GM18861 (cell line): ENCODE results near the gene FBXL7.

Experiments
- ATAC-seq: cut with Tn5 transposase; IDR thresholded peaks from one replicate; pipeline ENCODE4 v1.9.1; 2021; ENCODE audit not compliant: unreplicated experiment

Gene FBXL7

GRCh38 chr5:15748266-15748665 is 248.3 kb downstream of the FBXL7 start:
- no peak for ATAC-seq

- ATAC-seq = no peak
Measured at GRCh38 chr5:15752663-15753285, 252.8 kb downstream of the FBXL7 start.

GRCh38 chr5:15753752-15754151 is 253.8 kb downstream of the FBXL7 start:
- ATAC-seq = no peak

GRCh38 chr5:15757103-15757502 is 257.1 kb downstream of the FBXL7 start:
- ATAC-seq = no peak

GRCh38 chr5:15757619-15758018 is 257.6 kb downstream of the FBXL7 start:
- ATAC-seq = no peak

GRCh38 chr5:15762668-15763067 is 262.7 kb downstream of the FBXL7 start:
- no peak for ATAC-seq

GRCh38 chr5:15763754-15764153 is 263.8 kb downstream of the FBXL7 start:
- ATAC-seq = no peak

- ATAC-seq = no peak
Measured at GRCh38 chr5:15768936-15769335, 269.0 kb downstream of the FBXL7 start.

GRCh38 chr5:15772131-15772530 is 272.2 kb downstream of the FBXL7 start:
- no peak for ATAC-seq

GRCh38 chr5:15774632-15775031 is 274.7 kb downstream of the FBXL7 start:
- ATAC-seq = no peak

GRCh38 chr5:15776346-15776745 is 276.4 kb downstream of the FBXL7 start:
- no peak for ATAC-seq

GRCh38 chr5:15783734-15784133 is 283.8 kb downstream of the FBXL7 start:
- ATAC-seq = no peak

- no peak for ATAC-seq
Measured at GRCh38 chr5:15785531-15785981, 285.6 kb downstream of the FBXL7 start.

- no peak for ATAC-seq
Measured at GRCh38 chr5:15786326-15786725, 286.3 kb downstream of the FBXL7 start.

GRCh38 chr5:15786884-15787283 is 286.9 kb downstream of the FBXL7 start:
- ATAC-seq = no peak

GRCh38 chr5:15787681-15788080 is 287.7 kb downstream of the FBXL7 start:
- no peak for ATAC-seq

- ATAC-seq = no peak
Measured at GRCh38 chr5:15789642-15790041, 289.7 kb downstream of the FBXL7 start.

- ATAC-seq = no peak
Measured at GRCh38 chr5:15790446-15791018, 290.6 kb downstream of the FBXL7 start.

GRCh38 chr5:15791274-15791673 is 291.3 kb downstream of the FBXL7 start:
- no peak for ATAC-seq

- no peak for ATAC-seq
Measured at GRCh38 chr5:15791859-15792258, 291.9 kb downstream of the FBXL7 start.

GRCh38 chr5:15794052-15794985 is 294.3 kb downstream of the FBXL7 start:
- ATAC-seq = no peak

- no peak for ATAC-seq
Measured at GRCh38 chr5:15796096-15796495, 296.1 kb downstream of the FBXL7 start.
